Activated CD8-positive, alpha-beta memory T cell treated with anti-CD3 and anti-CD28 coated beads for 36 hours (primary cell): ENCODE results near the gene ATPAF1. TPM values are rescaled to one million over a fixed set of nuclear protein-coding genes. Genes with fewer than 3 reads are reported as not detected.

Experiments
- total RNA-seq, 2 experiments: library from RNA; stranded (reverse); gene quantifications; one replicate each; pipeline ENCODE4 v1.2.3, GENCODE V29; 2021

The ATPAF1 gene
- total RNA-seq, 2 experiments from 2014 or later = 40.7 to 42.5 TPM

Other genes with a start within 250 kb of the ATPAF1 start
- gene DMBX1, start 178.5 kb downstream of the ATPAF1 start, total RNA-seq = not detected
- not detected for gene KNCN, start 116.7 kb downstream of the ATPAF1 start, total RNA-seq
- 10 to 100 TPM; 28.3 to 28.9 TPM for gene MKNK1, start 64.1 kb downstream of the ATPAF1 start, total RNA-seq
- gene MOB3C, start 51.6 kb downstream of the ATPAF1 start, total RNA-seq = 1 to 10 TPM; 7.6 to 7.7 TPM
- gene TEX38, start 3.5 kb upstream of the ATPAF1 start, total RNA-seq = not detected
- gene EFCAB14, start 50.8 kb upstream of the ATPAF1 start, total RNA-seq = 10 to 100 TPM; 44.9 to 45.6 TPM
- not detected for gene CYP4B1, start 130.7 kb upstream of the ATPAF1 start, total RNA-seq